T-helper 2 cell treated with Interferon-gamma antibody and Interleukin-4, amounts not matched to agents 5 μg/mL and 100 μg/mL, for 36 hours (primary cell): ENCODE results near the gene TUBGCP6.
"Not testable (repeated sequence)": the region's sequence is repeated elsewhere in the genome, so short reads cannot be mapped to it uniquely, and the experiment has no call there.

Experiments
- DNase-seq: peaks from one replicate; pipeline ENCODE4 v3.0.0; 2021; ENCODE audit warnings: low spot score
- H3K27ac Mint-ChIP-seq: one replicate; pipeline ENCODE4 v1.8.0; 2021; ENCODE audit warnings: mild to moderate bottlenecking, mixed read lengths
- H3K27me3 Mint-ChIP-seq: one replicate; pipeline ENCODE4 v1.8.0; 2021; ENCODE audit warnings: low read depth, mixed read lengths
- H3K36me3 Mint-ChIP-seq: one replicate; pipeline ENCODE4 v1.8.0; 2021; ENCODE audit warnings: low read depth, mixed read lengths
- H3K4me1 Mint-ChIP-seq: one replicate; pipeline ENCODE4 v1.8.0; 2021; ENCODE audit warnings: low read depth, mixed read lengths
- H3K4me3 Mint-ChIP-seq: one replicate; pipeline ENCODE4 v1.8.0; 2022; ENCODE audit warnings: mild to moderate bottlenecking, moderate library complexity, mixed read lengths
- H3K9me3 Mint-ChIP-seq: one replicate; pipeline ENCODE4 v1.8.0; 2021; ENCODE audit warnings: mixed read lengths

Gene TUBGCP6

DNA sequence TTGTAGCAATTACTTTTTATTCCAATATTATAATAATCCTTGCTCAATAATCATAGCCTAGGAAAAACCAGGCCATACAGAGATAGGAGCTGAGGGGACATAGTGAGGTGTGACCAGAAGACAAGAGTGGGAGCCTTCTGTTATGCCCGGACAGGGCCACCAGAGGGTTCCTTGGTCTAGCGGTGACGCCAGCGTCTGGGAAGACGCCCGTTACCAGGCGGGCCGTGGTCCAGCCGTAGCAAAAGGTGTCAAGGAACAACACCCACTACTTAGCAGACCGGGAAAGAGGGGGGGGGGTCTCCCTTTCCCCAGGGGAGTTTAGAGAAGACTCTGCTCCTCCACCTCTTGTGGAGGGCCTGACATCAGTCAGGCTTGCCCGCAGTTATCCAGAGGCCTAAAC is 28.5 kb upstream of the TUBGCP6 start:
- H3K27ac Mint-ChIP-seq, H3K36me3 Mint-ChIP-seq, DNase-seq, H3K4me3 Mint-ChIP-seq, H3K9me3 Mint-ChIP-seq, H3K4me1 Mint-ChIP-seq: not testable (repeated sequence)
- peaks cover 17% of the 10 kb centered on the region for H3K27me3 Mint-ChIP-seq

GRCh38 chr22:50272044-50272802 is 27.4 kb upstream of the TUBGCP6 start:
- H3K9me3 Mint-ChIP-seq, result no peaks in the 10 kb centered on the region
- no peak for DNase-seq
- no peaks in the 10 kb centered on the region for H3K36me3 Mint-ChIP-seq
- H3K27me3 Mint-ChIP-seq, result peaks cover 19% of the 10 kb centered on the region
- peaks cover 5% of the 10 kb centered on the region for H3K4me1 Mint-ChIP-seq
- H3K4me3 Mint-ChIP-seq, result no peak overlapping the region
- no peak overlapping the region for H3K27ac Mint-ChIP-seq

- Mint-ChIP-seq H3K27me3 (peaks cover 19% of the 10 kb centered on the region), H3K4me3 (no peak overlapping the region), H3K27ac (no peak overlapping the region), H3K9me3 (no peaks in the 10 kb centered on the region), H3K4me1 (peaks cover 5% of the 10 kb centered on the region), H3K36me3 (no peaks in the 10 kb centered on the region)
- DNase-seq, result peak; percentile 42
Measured at GRCh38 chr22:50271519-50271970, 26.7 kb upstream of the TUBGCP6 start.

- no peak overlapping the region for H3K27ac Mint-ChIP-seq
Measured at GRCh38 chr22:50270666-50271394, 26.0 kb upstream of the TUBGCP6 start.

DNA sequence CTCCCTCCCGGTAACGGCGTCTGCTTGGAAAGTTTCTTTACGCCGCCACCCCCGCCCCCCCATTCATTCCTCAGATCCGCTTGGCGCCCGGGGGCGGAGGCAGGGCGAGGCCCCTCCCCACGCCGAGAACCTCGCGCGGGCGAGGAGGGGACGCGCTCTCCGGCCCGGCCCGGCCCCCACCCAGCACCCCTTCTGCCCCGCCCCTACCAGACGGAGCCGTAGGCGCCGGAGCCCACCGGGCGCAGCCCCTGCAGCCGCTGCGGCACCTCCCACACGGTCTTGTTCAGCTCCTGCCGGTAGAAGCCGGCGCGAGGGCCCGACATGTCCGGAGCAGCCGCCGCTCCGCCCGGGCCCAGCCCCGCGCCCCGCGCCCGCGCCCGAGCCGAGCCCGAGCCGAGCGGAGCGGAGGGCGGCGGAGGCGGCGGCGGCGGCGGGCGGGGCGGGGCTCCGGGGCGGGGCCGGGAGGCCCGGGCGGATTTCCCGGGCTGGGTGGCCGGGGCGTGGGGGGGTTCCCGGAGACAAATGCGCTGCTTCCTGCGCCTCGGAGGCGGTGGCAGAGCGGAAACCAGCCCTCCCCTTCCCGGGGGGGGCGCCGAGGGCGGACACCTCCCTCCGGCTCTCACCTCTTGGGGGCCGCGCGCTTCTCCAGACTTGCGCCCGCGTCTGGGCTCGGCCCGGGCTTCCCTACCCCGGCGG is 25.3 kb upstream of the TUBGCP6 start, which contains the start of gene MAPK11:
Gene MAPK11 (minus strand): TSS at position 411 of the 696 bp plus-strand sequence. CDS start 88 bp downstream, at position 323.
- Mint-ChIP-seq H3K36me3 (no peaks in the 10 kb centered on the region), H3K4me1 (peaks cover 5% of the 10 kb centered on the region), H3K4me3 (peak within 1 kb of the TSS; percentile 71), H3K27ac (no peak within 1 kb of the TSS), H3K27me3 (peaks cover 19% of the 10 kb centered on the region), H3K9me3 (no peaks in the 10 kb centered on the region)
- peak; percentile 79 for DNase-seq

More at GRCh38 chr22:50270666-50271394, 26.0 kb upstream of the TUBGCP6 start:
- peak; percentile 69 for DNase-seq
- H3K4me1 Mint-ChIP-seq, result peaks cover 5% of the 10 kb centered on the region
- H3K9me3 Mint-ChIP-seq, result no peaks in the 10 kb centered on the region
- peak overlapping the region; percentile 71 for H3K4me3 Mint-ChIP-seq
- H3K27me3 Mint-ChIP-seq, result peaks cover 19% of the 10 kb centered on the region
- H3K36me3 Mint-ChIP-seq, result no peaks in the 10 kb centered on the region

GRCh38 chr22:50269573-50269969 is 24.7 kb upstream of the TUBGCP6 start:
- peaks cover 19% of the 10 kb centered on the region for H3K27me3 Mint-ChIP-seq
- H3K36me3 Mint-ChIP-seq, result no peaks in the 10 kb centered on the region
- H3K27ac Mint-ChIP-seq, result no peak overlapping the region
- no peaks in the 10 kb centered on the region for H3K9me3 Mint-ChIP-seq
- DNase-seq, result no peak
- peaks cover 5% of the 10 kb centered on the region for H3K4me1 Mint-ChIP-seq
- peak overlapping the region; percentile 70 for H3K4me3 Mint-ChIP-seq

GRCh38 chr22:50268655-50269113 is 23.9 kb upstream of the TUBGCP6 start:
- H3K27ac Mint-ChIP-seq, result no peak overlapping the region
- no peak for DNase-seq

GRCh38 chr22:50267591-50268390 is 23.0 kb upstream of the TUBGCP6 start:
- H3K4me1 Mint-ChIP-seq, result peaks cover under 1% of the 10 kb centered on the region
- no peaks in the 10 kb centered on the region for H3K36me3 Mint-ChIP-seq
- H3K27ac Mint-ChIP-seq, result no peak overlapping the region
- DNase-seq, result no peak
- no peak overlapping the region for H3K4me3 Mint-ChIP-seq
- H3K27me3 Mint-ChIP-seq, result peaks cover 11% of the 10 kb centered on the region
- no peaks in the 10 kb centered on the region for H3K9me3 Mint-ChIP-seq

More at GRCh38 chr22:50268655-50269113, 23.9 kb upstream of the TUBGCP6 start:
- H3K4me1 Mint-ChIP-seq, result peaks cover 2% of the 10 kb centered on the region
- H3K27me3 Mint-ChIP-seq, result peaks cover 13% of the 10 kb centered on the region
- H3K4me3 Mint-ChIP-seq, result peak overlapping the region; percentile 36
- H3K9me3 Mint-ChIP-seq, result no peaks in the 10 kb centered on the region
- H3K36me3 Mint-ChIP-seq, result no peaks in the 10 kb centered on the region

GRCh38 chr22:50266994-50267393 is 22.2 kb upstream of the TUBGCP6 start:
- Mint-ChIP-seq H3K4me1 (peaks cover 4% of the 10 kb centered on the region), H3K4me3 (no peak overlapping the region), H3K27ac (no peak overlapping the region)

DNA sequence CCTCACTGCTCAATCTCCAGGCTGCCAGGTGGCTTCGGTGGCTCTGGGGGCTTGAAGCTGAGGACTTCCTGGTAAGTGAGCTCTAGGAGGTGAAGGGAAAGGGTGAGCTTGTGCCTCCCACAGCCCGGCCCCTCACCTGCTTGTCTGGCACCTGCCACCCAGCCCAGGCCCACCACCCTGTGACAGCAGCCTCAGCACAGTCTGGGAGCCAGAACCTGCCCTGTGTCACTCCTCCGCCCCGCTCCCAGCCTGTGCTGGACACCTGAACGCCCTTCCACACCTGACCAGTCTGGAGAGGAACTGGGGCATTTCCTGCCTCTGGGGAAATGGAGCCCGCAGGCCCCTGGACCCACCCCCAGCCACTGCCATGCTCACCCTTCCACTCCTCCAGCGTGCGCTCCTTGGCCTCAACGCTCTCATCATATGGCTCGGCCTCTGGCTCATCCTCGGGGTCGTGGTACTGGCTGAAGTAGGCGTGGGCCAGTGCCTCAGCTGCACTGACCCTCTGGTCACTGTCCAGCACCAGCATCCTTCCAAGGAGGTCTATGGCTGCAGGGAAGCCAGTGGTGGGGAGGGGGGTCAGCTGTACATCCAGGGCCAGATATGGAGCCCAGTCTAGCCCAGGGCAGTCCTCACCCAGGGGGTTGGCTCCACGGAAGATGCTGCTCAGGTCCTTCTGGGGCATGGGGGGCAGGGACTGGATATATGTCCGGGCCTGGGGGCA is 20.3 kb upstream of the TUBGCP6 start:
- H3K27me3 Mint-ChIP-seq, result peaks cover 16% of the 10 kb centered on the region
- H3K4me1 Mint-ChIP-seq, result peaks cover 5% of the 10 kb centered on the region
- H3K4me3 Mint-ChIP-seq, result no peak overlapping the region
- no peak overlapping the region for H3K27ac Mint-ChIP-seq
- DNase-seq, result no peak
- no peaks in the 10 kb centered on the region for H3K36me3 Mint-ChIP-seq
- H3K9me3 Mint-ChIP-seq, result no peaks in the 10 kb centered on the region

More at GRCh38 chr22:50266994-50267393, 22.2 kb upstream of the TUBGCP6 start:
- peaks cover 14% of the 10 kb centered on the region for H3K27me3 Mint-ChIP-seq
- H3K36me3 Mint-ChIP-seq, result no peaks in the 10 kb centered on the region
- H3K9me3 Mint-ChIP-seq, result no peaks in the 10 kb centered on the region
- no peak for DNase-seq

DNA sequence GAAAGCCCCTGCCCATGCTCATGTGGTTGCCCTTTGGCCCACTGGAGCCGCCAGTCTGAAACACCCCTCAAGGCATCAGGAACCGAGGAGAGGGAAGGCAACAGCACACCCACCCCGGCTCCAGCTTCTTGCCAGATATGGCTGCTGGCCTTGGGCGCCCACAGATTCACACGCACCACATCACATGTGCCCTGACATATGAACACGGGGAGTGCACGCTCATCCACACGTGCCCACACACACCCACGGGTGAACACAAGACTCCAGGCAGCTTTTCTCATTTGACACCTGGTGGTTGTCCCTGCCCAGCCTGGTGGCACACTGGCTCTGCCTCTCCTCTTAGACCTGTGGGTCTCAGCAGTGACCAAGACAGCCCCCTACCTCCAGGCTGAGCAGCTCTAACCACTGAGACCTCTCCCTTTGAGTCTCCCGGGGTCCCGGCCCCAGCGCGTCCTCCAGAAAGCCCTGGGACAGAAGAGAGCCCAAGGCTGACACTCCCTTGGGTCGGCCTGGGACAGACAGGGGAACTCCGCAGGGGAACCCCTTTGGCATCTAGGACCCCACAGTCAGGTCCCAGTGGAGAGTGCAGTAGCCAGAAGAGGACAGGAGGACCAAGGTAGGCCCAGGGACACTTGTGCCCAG is 19.4 kb upstream of the TUBGCP6 start:
- Mint-ChIP-seq H3K9me3 (no peaks in the 10 kb centered on the region), H3K27ac (no peak overlapping the region), H3K36me3 (no peaks in the 10 kb centered on the region), H3K4me1 (peaks cover 5% of the 10 kb centered on the region), H3K4me3 (no peak overlapping the region), H3K27me3 (peaks cover 16% of the 10 kb centered on the region)
- DNase-seq, result no peak

- Mint-ChIP-seq H3K4me3 (no peak overlapping the region), H3K27ac (no peak overlapping the region), H3K4me1 (peaks cover 5% of the 10 kb centered on the region), H3K9me3 (no peaks in the 10 kb centered on the region), H3K27me3 (peaks cover 15% of the 10 kb centered on the region), H3K36me3 (no peaks in the 10 kb centered on the region)
- DNase-seq, result no peak
Measured at GRCh38 chr22:50262973-50263617, 18.3 kb upstream of the TUBGCP6 start.
